Measurements from ENCODE around the gene FAM187B. TPM values are rescaled to one million over a fixed set of nuclear protein-coding genes. Genes with fewer than 3 reads are reported as not detected.

Gene FAM187B
- total and polyA plus RNA-seq, 2 experiments from 2014 or later: not detected

- no peaks in the 10 kb centered on the region for H3K4me1 ChIP-seq (ENCODE audit: insufficient read depth)
Observed at GRCh38 chr19:35229601-35230000, 1.1 kb upstream of the FAM187B start.

GRCh38 chr19:35226748-35227147 lies 1.8 kb downstream of the FAM187B start:
- no peak overlapping the region for H3K4me3 ChIP-seq
- no peak overlapping the region for H3K27ac ChIP-seq
- H4K20me1 ChIP-seq (ENCODE audit: insufficient read depth, poor library complexity, severe bottlenecking): no peaks in the 10 kb centered on the region
- H3K4me2 ChIP-seq: no peak overlapping the region
- no peaks in the 10 kb centered on the region for H3K9me2 ChIP-seq (replicated peaks; ENCODE audit: insufficient read depth)
- no peaks in the 10 kb centered on the region for H3K36me3 ChIP-seq (replicated peaks; ENCODE audit: insufficient read depth, low read depth)
- no peak for DNase-seq (ENCODE audit: low spot score)
- H3K9me3 ChIP-seq (ENCODE audit: low read depth): no peaks in the 10 kb centered on the region
- H3K27me3 ChIP-seq: no peaks in the 10 kb centered on the region
- no peaks in the 10 kb centered on the region for H3K4me1 ChIP-seq (ENCODE audit: insufficient read depth)
- WGBS (ENCODE audit: low lambda C conversion rate, missing lambda C conversion rate): 97% methylated on average over 5 of the region's 5 CpGs
- H3K79me2 ChIP-seq: no peaks in the 10 kb centered on the region
- no peak overlapping the region for H2AFZ ChIP-seq
- TF ChIP-seq, protein P1, sequence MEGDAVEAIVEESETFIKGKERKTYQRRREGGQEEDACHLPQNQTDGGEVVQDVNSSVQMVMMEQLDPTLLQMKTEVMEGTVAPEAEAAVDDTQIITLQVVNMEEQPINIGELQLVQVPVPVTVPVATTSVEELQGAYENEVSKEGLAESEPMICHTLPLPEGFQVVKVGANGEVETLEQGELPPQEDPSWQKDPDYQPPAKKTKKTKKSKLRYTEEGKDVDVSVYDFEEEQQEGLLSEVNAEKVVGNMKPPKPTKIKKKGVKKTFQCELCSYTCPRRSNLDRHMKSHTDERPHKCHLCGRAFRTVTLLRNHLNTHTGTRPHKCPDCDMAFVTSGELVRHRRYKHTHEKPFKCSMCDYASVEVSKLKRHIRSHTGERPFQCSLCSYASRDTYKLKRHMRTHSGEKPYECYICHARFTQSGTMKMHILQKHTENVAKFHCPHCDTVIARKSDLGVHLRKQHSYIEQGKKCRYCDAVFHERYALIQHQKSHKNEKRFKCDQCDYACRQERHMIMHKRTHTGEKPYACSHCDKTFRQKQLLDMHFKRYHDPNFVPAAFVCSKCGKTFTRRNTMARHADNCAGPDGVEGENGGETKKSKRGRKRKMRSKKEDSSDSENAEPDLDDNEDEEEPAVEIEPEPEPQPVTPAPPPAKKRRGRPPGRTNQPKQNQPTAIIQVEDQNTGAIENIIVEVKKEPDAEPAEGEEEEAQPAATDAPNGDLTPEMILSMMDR (IDR thresholded peaks at IDR 0.05; ENCODE audit: poor library complexity): no peak
- no peak for TF ChIP-seq EZH2 (IDR thresholded peaks at IDR 0.05; ENCODE audit: borderline replicate concordance)

More at GRCh38 chr19:35229601-35230000, 1.1 kb upstream of the FAM187B start:
- Histone ChIP-seq H2AFZ (no peak overlapping the region), H3K27ac (no peak overlapping the region), H3K4me2 (no peak overlapping the region), H4K20me1 (ENCODE audit: insufficient read depth, poor library complexity, severe bottlenecking) (no peaks in the 10 kb centered on the region), H3K4me3 (no peak overlapping the region), H3K9me2 (replicated peaks; ENCODE audit: insufficient read depth) (no peaks in the 10 kb centered on the region), H3K27me3 (no peaks in the 10 kb centered on the region), H3K9me3 (ENCODE audit: low read depth) (no peaks in the 10 kb centered on the region), H3K36me3 (replicated peaks; ENCODE audit: insufficient read depth, low read depth) (no peaks in the 10 kb centered on the region), H3K79me2 (no peaks in the 10 kb centered on the region)
- TF ChIP-seq EZH2phosphoT487 (IDR thresholded peaks at IDR 0.05; ENCODE audit: low read depth, severe bottlenecking, unreplicated experiment) (no peak), EZH2 (IDR thresholded peaks at IDR 0.05; ENCODE audit: borderline replicate concordance) (no peak)
- TF ChIP-seq, protein P1 (IDR thresholded peaks at IDR 0.05; ENCODE audit: poor library complexity): no peak
- 91% methylated on average over 8 of the region's 8 CpGs for WGBS (ENCODE audit: low lambda C conversion rate, missing lambda C conversion rate)
- no peak for DNase-seq (ENCODE audit: low spot score)

- H2AFZ ChIP-seq: no peak overlapping the region
- 91% methylated on average over 6 of the region's 6 CpGs for WGBS (ENCODE audit: low lambda C conversion rate, missing lambda C conversion rate)
- H3K4me3 ChIP-seq: no peak overlapping the region
- no peaks in the 10 kb centered on the region for H3K27me3 ChIP-seq
- peaks cover under 1% of the 10 kb centered on the region for H3K4me1 ChIP-seq (ENCODE audit: insufficient read depth)
- no peaks in the 10 kb centered on the region for H3K9me3 ChIP-seq (ENCODE audit: low read depth)
- TF ChIP-seq EZH2 (IDR thresholded peaks at IDR 0.05; ENCODE audit: borderline replicate concordance): no peak
- no peak for TF ChIP-seq EZH2phosphoT487 (IDR thresholded peaks at IDR 0.05; ENCODE audit: low read depth, severe bottlenecking, unreplicated experiment)
- TF ChIP-seq, protein P1 (IDR thresholded peaks at IDR 0.05; ENCODE audit: poor library complexity): no peak
- no peaks in the 10 kb centered on the region for H3K36me3 ChIP-seq (replicated peaks; ENCODE audit: insufficient read depth, low read depth)
- H3K27ac ChIP-seq: no peak overlapping the region
- DNase-seq (ENCODE audit: low spot score): no peak
- H3K79me2 ChIP-seq: no peaks in the 10 kb centered on the region
- H3K4me2 ChIP-seq: no peak overlapping the region
- no peaks in the 10 kb centered on the region for H3K9me2 ChIP-seq (replicated peaks; ENCODE audit: insufficient read depth)
- no peaks in the 10 kb centered on the region for H4K20me1 ChIP-seq (ENCODE audit: insufficient read depth, poor library complexity, severe bottlenecking)
Observed at GRCh38 chr19:35225951-35226350, 2.6 kb downstream of the FAM187B start.

All from hepatocyte (in vitro differentiated cells).